IMR-90 (cell line): Measurements from ENCODE around the gene NKX2-8.

Source experiments
- BHLHE40 ChIP-seq: fragments of 150-350 bp; IDR thresholded peaks from 2 replicates; pipeline ENCODE4 v1.6.1; 2016; ENCODE audit warnings: mild to moderate bottlenecking, low read depth, low read length
- CEBPB ChIP-seq: IDR thresholded peaks from 2 replicates; pipeline ENCODE4 v1.6.1; 2012; ENCODE audit warnings: low read depth, low read length, improper control_type of control experiment
- CTCF ChIP-seq: conservative IDR thresholded peaks from 2 replicates; pipeline ENCODE4 v1.5.1; 2012; ENCODE audit warnings: mild to moderate bottlenecking, low read depth, low read length, improper control_type of control experiment
- MAFK ChIP-seq: IDR thresholded peaks from 2 replicates; pipeline ENCODE4 v1.6.1; 2012; ENCODE audit warnings: low read depth, low read length, improper control_type of control experiment
- POLR2A ChIP-seq: IDR thresholded peaks from 2 replicates; pipeline ENCODE4 v1.6.1; 2012; ENCODE audit warnings: mild to moderate bottlenecking, low read depth, low read length
- SMC3 ChIP-seq: fragments of 150-350 bp; IDR thresholded peaks from 2 replicates; pipeline ENCODE4 v1.6.1; 2016; ENCODE audit warnings: low read depth, mild to moderate bottlenecking, antibody characterized with exemption, low read length, moderate library complexity

- TF ChIP-seq POLR2A (no peak), MAFK (no peak), CTCF (no peak), SMC3 (no peak), CEBPB (no peak), BHLHE40 (no peak)
Observed at GRCh38 chr14:36580141-36580855, 2.1 kb downstream of the NKX2-8 start.
